DMS79 (cell line): ENCODE data around the gene CFAP299.
"Not testable (repeated sequence)": the region's sequence is repeated elsewhere in the genome, so short reads cannot be mapped to it uniquely, and the experiment has no call there.

Experiments used
- DNase-seq: peaks from one replicate; lab custom pipeline; 2025; lab: John Stamatoyannopoulos, UW

CFAP299 gene

DNA sequence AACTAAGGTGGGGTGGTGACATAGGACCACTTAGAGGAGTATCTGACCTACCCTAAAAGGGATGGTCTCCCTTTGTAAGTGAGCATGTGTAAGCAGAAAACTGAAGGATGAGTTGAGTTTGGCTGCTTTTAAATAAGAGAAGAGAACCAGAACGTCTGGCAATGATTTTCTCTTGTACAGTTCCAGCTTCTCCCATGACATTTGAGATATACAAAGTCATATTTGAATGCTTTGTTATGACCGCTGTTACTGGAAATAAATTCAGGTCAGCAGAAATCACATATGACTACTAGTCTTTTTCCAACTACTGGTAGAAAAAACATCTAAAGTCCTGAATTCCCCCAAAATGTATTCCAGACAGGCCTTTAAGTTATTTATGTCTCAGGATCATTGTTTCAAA is 381.7 kb downstream of the CFAP299 start:
- DNase-seq = no peak

DNA sequence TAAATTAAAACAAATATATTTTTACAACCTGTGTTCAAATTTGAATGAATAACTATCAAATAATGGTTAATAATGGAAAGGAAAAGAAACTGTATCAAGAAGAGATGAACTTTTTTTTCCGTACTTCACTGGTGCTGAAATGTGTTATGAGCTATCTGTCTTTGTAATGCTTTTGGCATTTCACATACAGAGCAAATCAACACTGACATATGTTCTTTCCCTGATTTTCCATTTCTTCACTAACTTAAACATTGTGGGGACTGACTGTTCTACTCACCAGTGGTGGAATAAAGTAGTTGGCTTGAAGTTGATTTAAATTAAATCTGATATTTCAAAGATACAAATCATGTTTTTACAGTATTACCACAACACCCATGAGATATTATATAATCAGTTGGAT is 390.9 kb downstream of the CFAP299 start:
- no peak for DNase-seq

DNA sequence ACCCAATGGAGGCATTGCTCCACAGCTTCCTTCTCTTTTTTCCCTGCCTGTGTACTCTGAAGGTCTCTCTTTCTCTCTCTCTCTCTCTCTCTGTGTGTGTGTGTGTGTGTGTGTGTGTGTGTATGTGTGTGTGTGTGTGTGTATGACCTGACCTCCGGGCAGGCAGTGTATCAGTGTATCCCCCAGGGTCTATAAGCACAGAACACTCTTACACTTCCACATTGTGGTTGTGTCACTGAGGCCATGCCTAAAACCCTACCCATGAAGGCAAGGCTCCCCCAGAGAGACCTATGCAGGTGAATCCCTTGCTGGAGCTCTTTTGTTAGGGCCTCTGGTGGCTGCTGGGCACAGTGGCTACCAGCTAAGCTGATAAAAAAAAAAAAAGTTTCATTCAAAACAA is 394.6 kb downstream of the CFAP299 start:
- peak; percentile 55 for DNase-seq

DNA sequence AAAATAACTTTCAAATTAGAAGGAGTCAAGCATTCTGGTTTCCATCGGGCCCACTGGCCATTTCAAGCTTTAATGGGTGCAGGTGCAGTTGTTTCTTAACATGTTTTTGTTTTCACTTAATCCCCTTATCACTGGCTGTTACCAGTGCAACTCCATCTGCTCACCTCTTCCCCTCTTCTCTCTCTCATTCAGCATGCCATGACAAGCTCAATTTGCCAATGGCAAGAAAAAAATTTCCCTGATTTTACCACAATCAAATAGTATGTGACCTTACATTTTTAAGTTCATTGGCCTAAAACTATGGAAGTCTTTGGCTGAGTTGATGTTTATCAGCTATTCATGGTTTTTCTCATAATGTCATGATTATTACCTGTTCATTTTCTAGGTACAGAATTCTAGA is 395.9 kb downstream of the CFAP299 start:
- DNase-seq = no peak

- no peak for DNase-seq
These were observed 396.5 kb downstream of the CFAP299 start for GRCh38 chr4:80732010-80732409.

GRCh38 chr4:80740375-80740774 is 404.8 kb downstream of the CFAP299 start:
- DNase-seq = no peak

GRCh38 chr4:80749558-80749957 is 414.0 kb downstream of the CFAP299 start:
- DNase-seq = not testable (repeated sequence)

DNA sequence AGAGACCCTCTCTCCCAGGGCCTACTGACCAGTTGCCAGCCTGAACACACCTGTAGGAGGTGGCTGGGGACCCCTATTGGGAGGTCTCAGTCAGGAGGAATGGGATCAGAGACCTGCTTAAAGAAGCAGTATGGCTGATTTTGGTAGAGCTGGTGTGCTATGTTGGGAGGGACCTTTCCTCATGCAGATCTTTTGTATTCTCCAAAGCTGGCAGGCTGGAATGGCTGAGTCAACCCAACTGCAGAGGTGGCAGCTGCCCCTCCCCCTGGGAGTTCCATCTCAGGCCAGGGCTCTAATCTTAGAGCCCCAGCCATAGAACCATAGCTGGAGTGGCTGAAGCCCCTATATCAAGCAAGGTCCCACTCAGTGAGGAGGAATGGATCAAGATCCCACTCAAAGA is 415.7 kb downstream of the CFAP299 start:
- no peak for DNase-seq

DNA sequence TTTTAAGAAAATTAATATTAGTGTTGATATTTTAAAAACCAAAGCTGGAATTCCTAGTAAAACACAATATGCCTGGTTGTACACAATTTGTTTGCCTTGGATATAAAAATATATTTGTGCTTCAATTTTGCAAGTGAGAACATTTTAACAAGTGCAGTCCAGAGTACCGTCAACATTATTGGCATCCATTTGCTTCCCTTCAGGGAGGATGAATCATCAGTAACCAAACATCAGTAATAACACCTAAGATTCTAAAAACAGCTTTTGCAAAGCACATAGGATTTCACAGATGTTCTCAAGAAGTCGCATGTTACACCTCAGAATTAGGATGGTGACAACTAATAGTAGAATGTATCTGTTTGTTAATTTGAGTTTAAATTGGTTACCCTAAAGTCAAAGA is 432.4 kb downstream of the CFAP299 start:
- no peak for DNase-seq

DNA sequence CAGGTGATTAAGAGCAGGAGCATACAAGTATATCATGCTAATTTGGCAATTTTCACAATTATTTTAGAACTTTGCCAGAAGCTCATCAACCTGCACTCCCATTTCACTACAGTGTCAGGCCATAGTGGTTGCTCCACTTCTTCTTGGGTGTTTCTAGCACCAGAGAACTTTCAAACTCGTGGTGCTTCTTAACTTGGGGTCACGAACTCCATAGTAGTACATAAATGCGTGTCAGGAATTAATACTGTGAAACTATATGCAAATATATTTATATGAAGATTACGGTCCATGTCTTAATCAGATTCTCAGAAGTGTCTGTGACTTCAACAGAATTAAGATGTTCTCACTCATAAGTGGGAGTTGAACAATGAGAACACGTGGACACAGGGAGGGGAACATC is 440.6 kb downstream of the CFAP299 start:
- DNase-seq = no peak

DNA sequence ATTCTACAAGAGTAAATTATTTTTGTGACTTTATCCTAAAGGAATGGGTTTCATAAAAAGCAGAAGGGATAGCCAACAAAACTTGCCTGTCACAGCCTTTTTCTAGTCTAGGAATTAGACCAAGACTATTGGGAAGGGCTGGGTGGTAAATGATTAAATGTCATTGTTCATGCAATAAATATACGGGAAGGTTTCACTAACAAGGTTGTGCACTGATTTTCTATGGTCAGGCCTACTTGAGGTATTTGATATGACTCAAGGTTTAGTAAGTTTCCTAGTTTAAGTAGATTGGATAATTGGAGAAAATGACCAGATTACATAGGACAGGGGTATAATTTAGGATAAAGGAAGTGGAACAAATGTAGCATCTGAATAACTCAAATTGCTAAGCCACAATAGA is 445.9 kb downstream of the CFAP299 start:
- DNase-seq = no peak

DNA sequence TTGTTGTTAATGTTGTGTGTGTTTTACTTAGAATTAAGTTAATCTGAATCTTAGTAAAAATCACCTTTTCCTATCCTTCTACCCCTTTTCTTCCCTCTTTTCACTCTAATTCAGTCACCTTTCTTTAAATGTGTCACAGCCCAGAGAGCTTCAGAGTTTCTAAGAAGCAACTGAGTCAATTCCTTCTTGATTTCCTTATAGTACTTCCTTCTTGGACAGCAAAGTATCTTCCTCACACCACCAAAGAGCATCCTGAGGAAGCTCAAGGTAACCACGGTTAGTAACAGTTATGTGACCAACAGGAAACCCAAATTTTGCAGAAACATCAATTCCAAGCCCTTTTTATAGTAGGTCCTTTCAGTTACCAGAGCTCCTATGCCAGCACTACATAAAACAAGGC is 451.8 kb downstream of the CFAP299 start:
- no peak for DNase-seq

- DNase-seq = no peak
These were observed 453.3 kb downstream of the CFAP299 start for GRCh38 chr4:80788798-80789197.

DNA sequence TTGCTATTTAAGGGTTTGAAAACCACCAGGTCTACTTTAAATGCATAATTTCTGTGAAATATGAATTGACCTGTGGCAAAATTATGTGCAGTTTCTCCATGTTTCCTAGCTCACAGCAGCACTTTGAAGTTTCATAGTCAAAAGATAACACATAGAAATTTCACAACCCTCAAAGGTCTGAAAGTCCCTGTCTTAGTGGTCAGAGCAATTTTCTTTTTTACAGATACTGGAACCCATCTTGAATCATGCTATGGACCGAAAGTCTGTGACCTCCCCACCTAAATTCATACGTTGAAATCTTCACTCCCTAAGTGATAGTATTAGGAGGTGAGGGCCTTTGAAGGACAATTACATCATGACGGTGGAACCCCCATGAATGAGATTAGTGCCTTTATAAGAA is 454.6 kb downstream of the CFAP299 start:
- DNase-seq = no peak

DNA sequence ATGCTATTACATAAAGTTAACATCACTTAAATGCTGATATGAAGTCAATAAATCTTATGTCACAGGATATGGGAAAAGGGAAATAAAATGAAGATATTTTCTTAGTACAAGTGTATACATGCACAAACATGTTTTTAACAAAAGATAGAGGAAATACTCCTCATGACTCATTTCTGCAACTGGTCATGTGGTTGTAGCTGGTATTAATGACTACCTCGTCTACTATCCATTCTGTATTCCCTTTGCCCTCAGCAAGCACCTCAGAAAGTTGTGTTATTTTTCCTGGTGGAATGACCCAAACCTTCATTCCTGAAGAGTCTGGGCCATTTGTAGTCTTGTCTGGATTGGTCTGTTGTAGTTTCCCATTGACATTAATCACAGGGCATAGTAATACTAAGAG is 458.1 kb downstream of the CFAP299 start:
- DNase-seq = not testable (repeated sequence)

DNA sequence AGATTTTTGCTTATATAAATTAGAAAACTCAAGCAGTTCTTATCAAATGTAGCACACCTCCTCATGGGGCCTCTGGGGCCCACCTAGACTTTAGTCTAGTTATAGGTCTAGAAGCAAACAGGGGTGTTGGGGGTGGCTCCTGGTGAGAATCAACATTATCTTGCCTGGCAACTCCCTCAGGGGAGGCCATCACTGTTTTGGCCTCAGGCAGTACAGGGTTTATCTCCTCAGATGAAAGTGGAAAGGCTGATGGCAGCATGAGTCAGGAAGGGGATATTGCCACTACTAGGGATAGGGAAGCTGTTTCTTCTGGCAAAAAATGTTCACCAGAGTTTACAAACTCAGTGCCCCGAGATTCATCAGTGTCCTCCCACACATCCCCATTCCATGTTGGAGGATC is 462.6 kb downstream of the CFAP299 start:
- DNase-seq = no peak

- not testable (repeated sequence) for DNase-seq
These were observed 465.2 kb downstream of the CFAP299 start for GRCh38 chr4:80800719-80801118.

- DNase-seq = no peak
These were observed 467.8 kb downstream of the CFAP299 start for GRCh38 chr4:80803337-80803736.

GRCh38 chr4:80806472-80806871 is 470.9 kb downstream of the CFAP299 start:
- DNase-seq = no peak

GRCh38 chr4:80809039-80809729 is 473.7 kb downstream of the CFAP299 start:
- no peak for DNase-seq

DNA sequence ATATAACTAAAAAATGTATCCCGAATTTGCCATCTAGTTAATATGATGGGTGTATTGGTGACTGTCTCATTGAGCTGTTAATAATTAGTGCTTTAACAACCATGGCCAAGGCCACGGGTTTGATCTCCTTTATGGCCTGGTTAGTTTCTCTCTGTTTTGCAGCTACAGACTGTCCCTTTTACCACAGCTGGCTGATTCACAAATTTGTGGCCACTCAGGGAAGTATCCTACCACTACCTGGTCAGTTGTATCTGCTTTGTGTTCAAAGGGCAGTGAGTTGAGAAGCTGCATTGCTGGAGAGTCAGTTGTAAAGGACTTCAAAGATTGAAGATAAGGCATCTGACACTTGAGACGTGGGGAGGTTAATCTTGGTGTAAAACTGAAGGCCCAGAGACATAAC is 475.9 kb downstream of the CFAP299 start:
- no peak for DNase-seq

- DNase-seq = peak; percentile 84
These were observed 476.6 kb downstream of the CFAP299 start for GRCh38 chr4:80812145-80812544.

- DNase-seq = no peak
These were observed 478.7 kb downstream of the CFAP299 start for GRCh38 chr4:80814266-80814665.
